ENCODE data around the gene CARD10. TPM values are rescaled to one million over a fixed set of nuclear protein-coding genes. Genes with fewer than 3 reads are reported as not detected.

The CARD10 gene
- total and polyA plus RNA-seq, 2 of the 13 experiments (the other 11 are each of a cell fraction or from before 2014, with no cell fraction given), result 35.2 to 55.8 TPM

DNA sequence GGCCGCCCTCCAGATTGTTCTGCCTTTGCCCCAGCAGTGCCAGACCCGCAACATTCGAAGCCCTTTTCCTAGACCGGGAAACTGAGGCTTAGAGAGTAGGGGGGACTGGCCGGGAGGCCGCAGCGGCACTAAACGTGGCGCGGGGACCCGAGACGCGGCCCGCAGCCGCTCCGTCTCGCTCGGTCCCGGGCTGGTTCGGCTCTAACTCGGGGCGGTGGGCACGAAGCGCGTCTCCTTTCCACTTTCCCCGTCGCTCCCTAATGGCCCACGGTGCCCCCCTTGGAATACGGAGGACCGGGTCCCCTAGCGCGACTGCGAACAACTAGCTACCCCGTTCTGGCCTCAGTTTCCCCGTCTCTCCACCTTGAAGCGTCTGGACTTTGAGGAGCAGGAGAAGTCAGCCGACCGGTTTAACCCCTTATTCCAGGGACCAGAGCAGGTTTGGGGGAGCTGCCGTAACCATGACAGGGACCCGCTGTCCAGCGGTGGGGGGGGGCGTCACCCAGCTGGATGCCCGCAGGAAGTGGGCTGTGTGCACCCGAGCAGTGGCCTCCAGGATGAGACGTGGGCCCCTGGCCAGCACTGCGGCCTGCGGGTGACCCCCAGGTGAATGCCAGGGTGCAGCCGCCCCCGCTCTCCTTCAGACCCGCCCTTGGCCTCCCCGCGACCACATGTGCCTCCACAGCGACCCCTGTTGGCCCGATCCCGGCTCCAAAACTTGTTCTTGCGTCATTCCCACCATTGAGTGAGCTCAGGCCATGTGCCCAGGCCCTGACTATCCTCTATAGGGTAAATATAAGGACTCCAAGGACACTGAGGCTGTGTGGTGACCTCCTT, 42.2 kb upstream of the CARD10 start (continued):
- TF ChIP-seq MIER2 (CRISPR knock-in tag; IDR thresholded peaks at IDR 0.05) (peak; percentile 63; the same call in 1 of the 2 replicates), SNAPC2 (CRISPR knock-in tag; IDR thresholded peaks at IDR 0.05) (no peak), ZFYVE20 (CRISPR knock-in tag; IDR thresholded peaks at IDR 0.05; ENCODE audit: borderline replicate concordance, low read depth) (no peak), TEAD3 (CRISPR knock-in tag; optimal IDR thresholded peaks at IDR 0.05; ENCODE audit: borderline replicate concordance) (peak; percentile 83), HCFC1 (IDR thresholded peaks at IDR 0.05; ENCODE audit: low read depth, low read length) (no peak), CC2D1A (CRISPR knock-in tag; IDR thresholded peaks at IDR 0.05) (no peak), TCF7L2 (IDR thresholded peaks at IDR 0.05; ENCODE audit: low read depth, low read length) (no peak), IRX3 (CRISPR knock-in tag; IDR thresholded peaks at IDR 0.05; ENCODE audit: borderline replicate concordance, low read depth) (no peak), ISL2 (CRISPR knock-in tag; IDR thresholded peaks at IDR 0.05) (peak; percentile 47), RARG (CRISPR knock-in tag; IDR thresholded peaks at IDR 0.05; ENCODE audit: low read depth) (no peak), NFE2L1 (CRISPR knock-in tag; IDR thresholded peaks at IDR 0.05; ENCODE audit: borderline replicate concordance) (no peak), ZNF839 (CRISPR knock-in tag; IDR thresholded peaks at IDR 0.05; ENCODE audit: borderline replicate concordance) (no peak), NR2C2 (CRISPR knock-in tag; IDR thresholded peaks at IDR 0.05; ENCODE audit: borderline replicate concordance) (peak; percentile 86), TBX2 (CRISPR knock-in tag; IDR thresholded peaks at IDR 0.05; ENCODE audit: borderline replicate concordance) (peak; percentile 77; the same call in 1 of the 2 replicates), ZSCAN25 (CRISPR knock-in tag; IDR thresholded peaks at IDR 0.05) (peak; percentile 89), ZBTB20 (CRISPR knock-in tag; IDR thresholded peaks at IDR 0.05; ENCODE audit: borderline replicate concordance, low read depth) (peak; percentile 90; the same call in 1 of the 2 replicates), SP4 (CRISPR knock-in tag; IDR thresholded peaks at IDR 0.05) (peak; percentile 56; the same call in 1 of the 2 replicates), POGZ (CRISPR knock-in tag; IDR thresholded peaks at IDR 0.05) (peak; percentile 63; the same call in 1 of the 2 replicates), ZMYM2 (CRISPR knock-in tag; IDR thresholded peaks at IDR 0.05) (0 out of 2 replicates have a peak, but pooled peaks have one; percentile 39), ZNF317 (CRISPR knock-in tag; IDR thresholded peaks at IDR 0.05) (peak; percentile 80), HOXA7 (CRISPR knock-in tag; IDR thresholded peaks at IDR 0.05) (no peak; the same call in 1 of the 2 replicates), RXRA (CRISPR knock-in tag; IDR thresholded peaks at IDR 0.05) (peak; percentile 93), ZNF567 (CRISPR knock-in tag; IDR thresholded peaks at IDR 0.05; ENCODE audit: borderline replicate concordance) (0 out of 2 replicates have a peak, but pooled peaks have one; percentile 1), HMG20B (CRISPR knock-in tag; conservative IDR thresholded peaks at IDR 0.05) (0 out of 2 replicates have a peak, but pooled peaks have one; percentile 14), ZSCAN29 (CRISPR knock-in tag; conservative IDR thresholded peaks at IDR 0.05) (no peak), TP53 (CRISPR knock-in tag; conservative IDR thresholded peaks at IDR 0.05) (peak; percentile 70; the same call in 1 of the 2 replicates)
- TF ChIP-seq, protein P1, sequence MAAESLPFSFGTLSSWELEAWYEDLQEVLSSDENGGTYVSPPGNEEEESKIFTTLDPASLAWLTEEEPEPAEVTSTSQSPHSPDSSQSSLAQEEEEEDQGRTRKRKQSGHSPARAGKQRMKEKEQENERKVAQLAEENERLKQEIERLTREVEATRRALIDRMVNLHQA (CRISPR knock-in tag; IDR thresholded peaks at IDR 0.05), result no peak
- TF ChIP-seq, protein P2, sequence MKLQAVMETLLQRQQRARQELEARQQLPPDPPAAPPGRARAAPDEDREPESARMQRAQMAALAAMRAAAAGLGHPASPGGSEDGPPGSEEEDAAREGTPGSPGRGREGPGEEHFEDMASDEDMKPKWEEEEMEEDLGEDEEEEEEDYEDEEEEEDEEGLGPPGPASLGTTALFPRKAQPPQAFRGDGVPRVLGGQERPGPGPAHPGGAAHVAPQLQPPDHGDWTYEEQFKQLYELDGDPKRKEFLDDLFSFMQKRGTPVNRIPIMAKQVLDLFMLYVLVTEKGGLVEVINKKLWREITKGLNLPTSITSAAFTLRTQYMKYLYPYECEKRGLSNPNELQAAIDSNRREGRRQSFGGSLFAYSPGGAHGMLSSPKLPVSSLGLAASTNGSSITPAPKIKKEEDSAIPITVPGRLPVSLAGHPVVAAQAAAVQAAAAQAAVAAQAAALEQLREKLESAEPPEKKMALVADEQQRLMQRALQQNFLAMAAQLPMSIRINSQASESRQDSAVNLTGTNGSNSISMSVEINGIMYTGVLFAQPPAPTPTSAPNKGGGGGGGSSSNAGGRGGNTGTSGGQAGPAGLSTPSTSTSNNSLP (IDR thresholded peaks at IDR 0.05; ENCODE audit: low read depth, low read length), result peak; percentile 66
- TF ChIP-seq, protein P3, sequence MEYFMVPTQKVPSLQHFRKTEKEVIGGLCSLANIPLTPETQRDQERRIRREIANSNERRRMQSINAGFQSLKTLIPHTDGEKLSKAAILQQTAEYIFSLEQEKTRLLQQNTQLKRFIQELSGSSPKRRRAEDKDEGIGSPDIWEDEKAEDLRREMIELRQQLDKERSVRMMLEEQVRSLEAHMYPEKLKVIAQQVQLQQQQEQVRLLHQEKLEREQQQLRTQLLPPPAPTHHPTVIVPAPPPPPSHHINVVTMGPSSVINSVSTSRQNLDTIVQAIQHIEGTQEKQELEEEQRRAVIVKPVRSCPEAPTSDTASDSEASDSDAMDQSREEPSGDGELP (IDR thresholded peaks at IDR 0.05; ENCODE audit: borderline replicate concordance, low read depth), result peak; percentile 84; the same call in 1 of the 2 replicates

All from HepG2 (cell line).